ENCODE measurements around the gene HHATL. TPM values are rescaled to one million over a fixed set of nuclear protein-coding genes. Genes with fewer than 3 reads are reported as not detected.

HHATL gene
- total RNA-seq, 2 donors from 2014 or later = not detected

DNA sequence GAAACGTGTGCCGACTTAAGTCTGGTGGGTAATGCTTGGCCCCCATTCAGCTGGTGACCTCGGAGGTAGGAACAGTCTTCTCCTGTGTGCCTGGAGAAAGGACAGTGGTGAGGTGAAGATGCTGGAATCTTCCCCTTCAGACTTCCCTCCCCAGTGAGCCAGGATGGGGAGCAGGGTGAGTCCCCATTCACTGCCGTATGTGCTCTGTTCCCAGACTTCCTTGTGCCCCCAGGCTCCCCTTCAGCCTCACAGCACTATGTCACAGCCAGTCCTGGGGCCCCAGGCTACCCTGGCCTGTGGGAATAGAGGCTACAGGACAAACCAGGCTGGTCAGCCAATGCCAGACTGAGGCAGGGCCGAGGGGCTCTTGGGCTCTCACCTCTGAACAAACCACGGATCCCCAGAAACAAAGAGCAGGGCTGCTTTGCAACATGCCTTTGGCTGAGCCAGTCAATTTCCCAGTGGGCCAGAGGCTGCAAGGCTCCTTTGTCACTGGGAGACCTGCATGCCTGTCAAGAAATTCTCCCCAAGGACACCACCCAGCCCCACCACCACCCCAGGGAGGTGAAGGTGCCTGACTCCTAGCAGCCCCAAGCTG is 31.8 kb upstream of the HHATL start:
- H3K4me1 ChIP-seq (ENCODE audit: control insufficient read depth in 1 of 2, low read depth in 2 of 2) = peaks cover 0 to 16% of the 10 kb centered on the region in 2 donors
- no peaks in the 10 kb centered on the region for H3K9me3 ChIP-seq
- H3K4me3 ChIP-seq = no peak overlapping the region
- H3K27me3 ChIP-seq (replicated peaks; ENCODE audit: insufficient read depth) = no peaks in the 10 kb centered on the region
- H3K27ac ChIP-seq = no peak overlapping the region
- DNase-seq (ENCODE audit: low spot score) = no peak
- TF ChIP-seq, protein P1, sequence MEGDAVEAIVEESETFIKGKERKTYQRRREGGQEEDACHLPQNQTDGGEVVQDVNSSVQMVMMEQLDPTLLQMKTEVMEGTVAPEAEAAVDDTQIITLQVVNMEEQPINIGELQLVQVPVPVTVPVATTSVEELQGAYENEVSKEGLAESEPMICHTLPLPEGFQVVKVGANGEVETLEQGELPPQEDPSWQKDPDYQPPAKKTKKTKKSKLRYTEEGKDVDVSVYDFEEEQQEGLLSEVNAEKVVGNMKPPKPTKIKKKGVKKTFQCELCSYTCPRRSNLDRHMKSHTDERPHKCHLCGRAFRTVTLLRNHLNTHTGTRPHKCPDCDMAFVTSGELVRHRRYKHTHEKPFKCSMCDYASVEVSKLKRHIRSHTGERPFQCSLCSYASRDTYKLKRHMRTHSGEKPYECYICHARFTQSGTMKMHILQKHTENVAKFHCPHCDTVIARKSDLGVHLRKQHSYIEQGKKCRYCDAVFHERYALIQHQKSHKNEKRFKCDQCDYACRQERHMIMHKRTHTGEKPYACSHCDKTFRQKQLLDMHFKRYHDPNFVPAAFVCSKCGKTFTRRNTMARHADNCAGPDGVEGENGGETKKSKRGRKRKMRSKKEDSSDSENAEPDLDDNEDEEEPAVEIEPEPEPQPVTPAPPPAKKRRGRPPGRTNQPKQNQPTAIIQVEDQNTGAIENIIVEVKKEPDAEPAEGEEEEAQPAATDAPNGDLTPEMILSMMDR (IDR thresholded peaks at IDR 0.05) = no peak
- no peaks in the 10 kb centered on the region for H3K36me3 ChIP-seq
- ATAC-seq (ENCODE audit: insufficient number of reproducible peaks, low FRiP score, low read depth) = no peak

GRCh38 chr3:42733501-42734262 is 31.1 kb upstream of the HHATL start:
- no peak for DNase-seq (ENCODE audit: low spot score)
- no peaks in the 10 kb centered on the region for H3K27me3 ChIP-seq (replicated peaks; ENCODE audit: insufficient read depth)
- H3K9me3 ChIP-seq = no peaks in the 10 kb centered on the region
- H3K36me3 ChIP-seq = no peaks in the 10 kb centered on the region
- TF ChIP-seq, protein P1 (IDR thresholded peaks at IDR 0.05) = no peak
- H3K4me3 ChIP-seq = no peak overlapping the region
- ATAC-seq (ENCODE audit: insufficient number of reproducible peaks, low FRiP score, low read depth) = no peak
- H3K4me1 ChIP-seq (ENCODE audit: control insufficient read depth in 1 of 2, low read depth in 2 of 2) = peaks cover 0 to 10% of the 10 kb centered on the region in 2 donors
- H3K27ac ChIP-seq = no peak overlapping the region

GRCh38 chr3:42732829-42733459 is 30.3 kb upstream of the HHATL start:
- no peaks in the 10 kb centered on the region for H3K27me3 ChIP-seq (replicated peaks; ENCODE audit: insufficient read depth)
- no peak overlapping the region for H3K27ac ChIP-seq
- ATAC-seq (ENCODE audit: insufficient number of reproducible peaks, low FRiP score, low read depth) (no peak), DNase-seq (ENCODE audit: low spot score) (no peak)
- TF ChIP-seq, protein P1 (IDR thresholded peaks at IDR 0.05) = no peak
- H3K4me3 ChIP-seq = no peak overlapping the region
- H3K36me3 ChIP-seq = no peaks in the 10 kb centered on the region
- no peaks in the 10 kb centered on the region for H3K9me3 ChIP-seq
- peaks cover 0 to 10% of the 10 kb centered on the region in 2 donors for H3K4me1 ChIP-seq (ENCODE audit: control insufficient read depth in 1 of 2, low read depth in 2 of 2)

GRCh38 chr3:42732196-42732828 is 29.7 kb upstream of the HHATL start:
- ATAC-seq (ENCODE audit: insufficient number of reproducible peaks, low FRiP score, low read depth) = no peak
- TF ChIP-seq, protein P1 (IDR thresholded peaks at IDR 0.05) = no peak
- no peak for DNase-seq (ENCODE audit: low spot score)
- Histone ChIP-seq H3K27ac (no peak overlapping the region), H3K36me3 (no peaks in the 10 kb centered on the region), H3K4me1 (ENCODE audit: control insufficient read depth in 1 of 2, low read depth in 2 of 2) (peaks cover 0 to 10% of the 10 kb centered on the region in 2 donors), H3K9me3 (no peaks in the 10 kb centered on the region), H3K27me3 (replicated peaks; ENCODE audit: insufficient read depth) (no peaks in the 10 kb centered on the region), H3K4me3 (no peak overlapping the region)
